Upper lobe of left lung (tissue), 4 donors: Measurements from ENCODE around the gene MCL1.

Source experiments
- POLR2AphosphoS5 ChIP-seq, 2 donors: sonication (generic); formaldehyde crosslinking; IDR thresholded peaks; one replicate each; pipeline ENCODE4 v1.5.1; 2017; ENCODE audit warnings: antibody characterized with exemption in 2 of 2
- TF ChIP-seq, protein P1 (sequence below), 6 experiments: fragments of 450-650 bp in 4 of 6; fragments of 200-600 bp in 2 of 6; sonication (generic) in 2 of 6; IDR thresholded peaks; one replicate each; pipeline ENCODE4 v1.5.1; 2016 to 2019; ENCODE audit warnings: antibody characterized with exemption in 6 of 6

DNA sequence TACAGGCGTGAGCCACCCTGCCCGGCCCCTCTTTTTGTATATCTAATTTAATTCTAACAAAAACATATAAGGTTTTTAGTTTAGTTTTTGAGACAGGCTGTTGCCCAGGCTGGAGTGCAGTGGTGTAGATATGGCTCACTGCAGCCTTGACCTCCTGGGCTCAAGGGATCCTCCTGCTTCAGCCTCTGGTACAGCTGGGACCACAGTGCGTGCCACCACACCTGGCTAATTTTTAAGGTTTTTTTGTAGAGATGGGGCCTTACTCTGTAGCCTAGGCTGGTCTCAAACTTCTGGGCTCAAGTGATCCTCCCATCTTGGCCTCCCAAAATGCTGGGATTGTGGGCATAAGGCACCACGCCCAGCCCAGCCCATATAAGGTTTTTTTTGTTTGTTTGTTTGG lies 31.2 kb upstream of the MCL1 start:
- TF ChIP-seq POLR2AphosphoS5 (IDR thresholded peaks at IDR 0.05), result no peak
- TF ChIP-seq, protein P1, sequence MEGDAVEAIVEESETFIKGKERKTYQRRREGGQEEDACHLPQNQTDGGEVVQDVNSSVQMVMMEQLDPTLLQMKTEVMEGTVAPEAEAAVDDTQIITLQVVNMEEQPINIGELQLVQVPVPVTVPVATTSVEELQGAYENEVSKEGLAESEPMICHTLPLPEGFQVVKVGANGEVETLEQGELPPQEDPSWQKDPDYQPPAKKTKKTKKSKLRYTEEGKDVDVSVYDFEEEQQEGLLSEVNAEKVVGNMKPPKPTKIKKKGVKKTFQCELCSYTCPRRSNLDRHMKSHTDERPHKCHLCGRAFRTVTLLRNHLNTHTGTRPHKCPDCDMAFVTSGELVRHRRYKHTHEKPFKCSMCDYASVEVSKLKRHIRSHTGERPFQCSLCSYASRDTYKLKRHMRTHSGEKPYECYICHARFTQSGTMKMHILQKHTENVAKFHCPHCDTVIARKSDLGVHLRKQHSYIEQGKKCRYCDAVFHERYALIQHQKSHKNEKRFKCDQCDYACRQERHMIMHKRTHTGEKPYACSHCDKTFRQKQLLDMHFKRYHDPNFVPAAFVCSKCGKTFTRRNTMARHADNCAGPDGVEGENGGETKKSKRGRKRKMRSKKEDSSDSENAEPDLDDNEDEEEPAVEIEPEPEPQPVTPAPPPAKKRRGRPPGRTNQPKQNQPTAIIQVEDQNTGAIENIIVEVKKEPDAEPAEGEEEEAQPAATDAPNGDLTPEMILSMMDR (IDR thresholded peaks at IDR 0.05), result no peak
